ENCODE results near the gene NUP153.

DNA sequence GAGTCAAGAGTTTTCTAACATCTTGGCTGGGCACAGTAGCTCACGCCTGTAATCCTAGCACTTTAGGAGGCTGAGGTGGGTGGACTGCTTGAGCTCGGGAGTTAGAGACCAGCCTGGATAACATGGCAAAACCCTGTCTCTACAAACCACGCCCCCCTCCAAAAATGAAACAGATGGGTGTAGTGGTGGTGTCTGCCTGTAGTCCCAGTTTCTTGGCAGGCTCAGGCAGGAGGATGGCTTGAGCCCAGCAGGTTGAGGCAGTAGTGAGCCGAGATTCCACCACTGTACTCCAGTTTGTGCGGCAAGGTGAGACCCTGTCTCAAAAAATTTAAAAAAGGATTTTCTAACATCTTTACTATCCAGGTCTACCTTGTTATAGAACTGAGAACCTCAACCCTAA lies 84.6 kb downstream of the NUP153 start:
- TF ChIP-seq, protein P1, sequence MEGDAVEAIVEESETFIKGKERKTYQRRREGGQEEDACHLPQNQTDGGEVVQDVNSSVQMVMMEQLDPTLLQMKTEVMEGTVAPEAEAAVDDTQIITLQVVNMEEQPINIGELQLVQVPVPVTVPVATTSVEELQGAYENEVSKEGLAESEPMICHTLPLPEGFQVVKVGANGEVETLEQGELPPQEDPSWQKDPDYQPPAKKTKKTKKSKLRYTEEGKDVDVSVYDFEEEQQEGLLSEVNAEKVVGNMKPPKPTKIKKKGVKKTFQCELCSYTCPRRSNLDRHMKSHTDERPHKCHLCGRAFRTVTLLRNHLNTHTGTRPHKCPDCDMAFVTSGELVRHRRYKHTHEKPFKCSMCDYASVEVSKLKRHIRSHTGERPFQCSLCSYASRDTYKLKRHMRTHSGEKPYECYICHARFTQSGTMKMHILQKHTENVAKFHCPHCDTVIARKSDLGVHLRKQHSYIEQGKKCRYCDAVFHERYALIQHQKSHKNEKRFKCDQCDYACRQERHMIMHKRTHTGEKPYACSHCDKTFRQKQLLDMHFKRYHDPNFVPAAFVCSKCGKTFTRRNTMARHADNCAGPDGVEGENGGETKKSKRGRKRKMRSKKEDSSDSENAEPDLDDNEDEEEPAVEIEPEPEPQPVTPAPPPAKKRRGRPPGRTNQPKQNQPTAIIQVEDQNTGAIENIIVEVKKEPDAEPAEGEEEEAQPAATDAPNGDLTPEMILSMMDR (conservative IDR thresholded peaks at IDR 0.05) = no peak
- TF ChIP-seq ZFX (IDR thresholded peaks at IDR 0.05) = no peak

Measured in C4-2B (cell line).